Measurements from ENCODE around the gene ACBD6. TPM values are rescaled to one million over a fixed set of nuclear protein-coding genes. Genes with fewer than 3 reads are reported as not detected.

The ACBD6 gene
- total RNA-seq, 2 donors from 2014 or later: 41.9 to 50.0 TPM

- Histone ChIP-seq H3K27ac (no peak overlapping the region), H3K27me3 (replicated peaks; ENCODE audit: insufficient read depth) (no peaks in the 10 kb centered on the region), H3K4me1 (replicated peaks) (no peaks in the 10 kb centered on the region), H3K36me3 (no peaks in the 10 kb centered on the region), H3K4me3 (no peak overlapping the region), H3K9me3 (no peaks in the 10 kb centered on the region)
- 68% methylated on average over 1 of the region's 1 CpG for WGBS
- intact Hi-C loops (cut with DNase I): no loop called here
- no peak for DNase-seq (ENCODE audit: low spot score)
- no peak for TF ChIP-seq POLR2A (IDR thresholded peaks at IDR 0.05)
- TF ChIP-seq CTCF (IDR thresholded peaks at IDR 0.05): no peak
- TF ChIP-seq POLR2AphosphoS5 (IDR thresholded peaks at IDR 0.05): no peak
Measured at GRCh38 chr1:180343921-180344769, 158.2 kb downstream of the ACBD6 start.

GRCh38 chr1:180327089-180327488 lies 175.3 kb downstream of the ACBD6 start:
- intact Hi-C loops (cut with DNase I): no loop called here
- H3K9me3 ChIP-seq: no peaks in the 10 kb centered on the region
- no peak for TF ChIP-seq POLR2AphosphoS5 (IDR thresholded peaks at IDR 0.05)
- no peak for TF ChIP-seq POLR2A (IDR thresholded peaks at IDR 0.05)
- TF ChIP-seq CTCF (IDR thresholded peaks at IDR 0.05): no peak
- no peaks in the 10 kb centered on the region for H3K36me3 ChIP-seq
- H3K27ac ChIP-seq: no peak overlapping the region
- DNase-seq (ENCODE audit: low spot score): no peak
- H3K4me3 ChIP-seq: no peak overlapping the region
- WGBS: over 99% methylated on average over 6 of the region's 6 CpGs
- no peaks in the 10 kb centered on the region for H3K4me1 ChIP-seq (replicated peaks)
- H3K27me3 ChIP-seq (replicated peaks; ENCODE audit: insufficient read depth): no peaks in the 10 kb centered on the region

GRCh38 chr1:180312926-180313325 lies 189.5 kb downstream of the ACBD6 start:
- Histone ChIP-seq H3K36me3 (no peaks in the 10 kb centered on the region), H3K9me3 (no peaks in the 10 kb centered on the region), H3K27me3 (replicated peaks; ENCODE audit: insufficient read depth) (no peaks in the 10 kb centered on the region), H3K4me3 (no peak overlapping the region), H3K4me1 (replicated peaks) (no peaks in the 10 kb centered on the region), H3K27ac (no peak overlapping the region)
- TF ChIP-seq POLR2AphosphoS5 (IDR thresholded peaks at IDR 0.05) (no peak), POLR2A (IDR thresholded peaks at IDR 0.05) (no peak), CTCF (IDR thresholded peaks at IDR 0.05) (no peak)
- intact Hi-C loops (cut with DNase I): no loop called here
- DNase-seq (ENCODE audit: low spot score): no peak
- 93% methylated on average over 2 of the region's 2 CpGs for WGBS

DNA sequence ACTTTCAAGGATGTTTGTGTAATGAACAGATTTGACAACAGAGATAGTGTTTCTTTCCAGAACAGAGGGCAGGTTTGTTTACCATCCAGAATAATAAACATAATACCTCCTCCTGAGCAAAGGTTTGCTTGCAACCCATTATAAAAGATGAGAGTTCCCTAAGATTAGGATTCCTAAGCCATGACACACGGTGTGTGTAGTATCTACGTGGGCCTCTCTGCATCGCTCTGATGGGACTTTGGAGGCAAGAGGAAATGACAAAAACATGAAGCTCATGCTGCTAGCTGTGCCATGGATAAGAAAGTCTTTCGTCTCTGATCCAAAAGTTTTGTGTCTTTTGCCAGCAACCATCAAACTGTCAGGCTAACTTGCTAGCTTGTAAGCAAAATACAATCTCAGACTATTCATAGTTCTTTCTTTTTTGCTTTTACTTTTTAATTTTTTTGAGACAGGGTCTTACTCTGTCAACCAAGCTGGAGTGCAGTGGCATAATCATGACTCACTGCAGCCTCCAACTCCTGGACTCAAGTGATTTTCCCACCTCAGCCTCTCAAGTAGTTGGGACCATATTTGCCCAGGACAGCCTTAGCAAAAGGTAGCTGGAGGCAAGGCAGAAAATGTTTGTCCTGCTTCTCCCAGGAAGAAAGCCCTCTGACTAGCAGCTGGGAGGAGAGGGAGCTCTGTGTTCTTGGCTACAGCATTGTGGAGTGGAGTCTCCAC lies 191.2 kb downstream of the ACBD6 start:
- Histone ChIP-seq H3K9me3 (no peaks in the 10 kb centered on the region), H3K27ac (no peak overlapping the region), H3K27me3 (replicated peaks; ENCODE audit: insufficient read depth) (no peaks in the 10 kb centered on the region), H3K4me1 (replicated peaks) (no peaks in the 10 kb centered on the region), H3K4me3 (no peak overlapping the region), H3K36me3 (no peaks in the 10 kb centered on the region)
- TF ChIP-seq CTCF (IDR thresholded peaks at IDR 0.05) (no peak), POLR2AphosphoS5 (IDR thresholded peaks at IDR 0.05) (no peak), POLR2A (IDR thresholded peaks at IDR 0.05) (no peak)
- intact Hi-C loops (cut with DNase I): no loop called here
- DNase-seq (ENCODE audit: low spot score): no peak
- WGBS: 75% methylated on average over 4 of the region's 4 CpGs
